H1 (cell line): ENCODE data around the gene RHD.
"Not testable (repeated sequence)": the region's sequence is repeated elsewhere in the genome, so short reads cannot be mapped to it uniquely, and the experiment has no call there.

Experiments used
- ASH2L ChIP-seq: fragments of 200-600, 300-600 bp; sonication (generic); IDR thresholded peaks from one replicate; pipeline ENCODE4 v1.7.1; 2017; ENCODE audit warnings: low read length
- CEBPB ChIP-seq: IDR thresholded peaks from 2 replicates; pipeline ENCODE4 v1.6.1; 2012; ENCODE audit warnings: low read depth, low read length
- EZH2 ChIP-seq: fragments of 200-600 bp; sonication (generic); IDR thresholded peaks from 2 replicates; pipeline ENCODE4 v1.7.1; 2012; ENCODE audit warnings: low read depth, mild to moderate bottlenecking, moderate library complexity, low read length, inconsistent platforms; ENCODE audit not compliant: severe bottlenecking
- RBBP5 ChIP-seq: IDR thresholded peaks from 2 replicates; pipeline ENCODE4 v1.7.1; 2012; ENCODE audit warnings: low read depth, mild to moderate bottlenecking, inconsistent platforms, low read length, moderate library complexity, borderline replicate concordance
- SAP30 ChIP-seq: fragments of 300-600 bp; sonication (generic); IDR thresholded peaks from 2 replicates; pipeline ENCODE4 v1.7.1; 2012; ENCODE audit warnings: low read length, moderate library complexity, mild to moderate bottlenecking, inconsistent platforms; ENCODE audit not compliant: insufficient read depth, insufficient replicate concordance
- SIN3A ChIP-seq, 2 experiments: IDR thresholded peaks in 1 of 2; conservative IDR thresholded peaks in 1 of 2; 2 replicates each; pipeline ENCODE4 v1.6.1; 2011 to 2012; ENCODE audit warnings: low read length in 2 of 2, improper control_type of control experiment in 1 of 2, low read depth in 1 of 2, mild to moderate bottlenecking in 1 of 2
- SP1 ChIP-seq: IDR thresholded peaks from 2 replicates; pipeline ENCODE4 v1.6.1; 2011; ENCODE audit warnings: low read depth, low read length
- TAF1 ChIP-seq: IDR thresholded peaks from 2 replicates; pipeline ENCODE4 v1.6.1; 2011; ENCODE audit warnings: mild to moderate bottlenecking, low read depth, low read length
- TF ChIP-seq, protein P1 (sequence below), 3 experiments: IDR thresholded peaks; 1 replicate in 2 of 3; 2 replicates in 1 of 3; pipeline versions ENCODE4 v1.5.1 to v1.6.1; 2011; ENCODE audit warnings: low read length in 3 of 3, mild to moderate bottlenecking in 3 of 3, inconsistent platforms in 2 of 3, low read depth in 1 of 3, moderate library complexity in 1 of 3; ENCODE audit not compliant: insufficient read depth in 1 of 3; ENCODE audit errors: control extremely low read depth in 1 of 3

DNA sequence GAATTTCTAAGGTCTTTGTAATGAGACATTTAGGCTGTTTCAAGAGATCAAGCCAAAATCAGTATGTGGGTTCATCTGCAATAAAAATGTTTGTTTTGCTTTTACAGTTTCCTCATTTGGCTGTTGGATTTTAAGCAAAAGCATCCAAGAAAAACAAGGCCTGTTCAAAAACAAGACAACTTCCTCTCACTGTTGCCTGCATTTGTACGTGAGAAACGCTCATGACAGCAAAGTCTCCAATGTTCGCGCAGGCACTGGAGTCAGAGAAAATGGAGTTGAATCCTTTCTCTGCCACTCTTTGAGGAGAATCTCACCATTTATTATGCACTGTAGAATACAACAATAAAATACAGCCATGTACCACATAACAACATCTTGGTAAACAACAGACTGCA, 56.5 kb downstream of the RHD start:
- TF ChIP-seq ASH2L; SIN3A (conservative IDR thresholded peaks at IDR 0.05 in 1 of 2, IDR thresholded peaks at IDR 0.05 in 1 of 2; ENCODE audit: low read depth in 1 of 2, low read length in 2 of 2); SP1; RBBP5; SAP30; TAF1; EZH2; CEBPB: not testable (repeated sequence)
- TF ChIP-seq, protein P1, sequence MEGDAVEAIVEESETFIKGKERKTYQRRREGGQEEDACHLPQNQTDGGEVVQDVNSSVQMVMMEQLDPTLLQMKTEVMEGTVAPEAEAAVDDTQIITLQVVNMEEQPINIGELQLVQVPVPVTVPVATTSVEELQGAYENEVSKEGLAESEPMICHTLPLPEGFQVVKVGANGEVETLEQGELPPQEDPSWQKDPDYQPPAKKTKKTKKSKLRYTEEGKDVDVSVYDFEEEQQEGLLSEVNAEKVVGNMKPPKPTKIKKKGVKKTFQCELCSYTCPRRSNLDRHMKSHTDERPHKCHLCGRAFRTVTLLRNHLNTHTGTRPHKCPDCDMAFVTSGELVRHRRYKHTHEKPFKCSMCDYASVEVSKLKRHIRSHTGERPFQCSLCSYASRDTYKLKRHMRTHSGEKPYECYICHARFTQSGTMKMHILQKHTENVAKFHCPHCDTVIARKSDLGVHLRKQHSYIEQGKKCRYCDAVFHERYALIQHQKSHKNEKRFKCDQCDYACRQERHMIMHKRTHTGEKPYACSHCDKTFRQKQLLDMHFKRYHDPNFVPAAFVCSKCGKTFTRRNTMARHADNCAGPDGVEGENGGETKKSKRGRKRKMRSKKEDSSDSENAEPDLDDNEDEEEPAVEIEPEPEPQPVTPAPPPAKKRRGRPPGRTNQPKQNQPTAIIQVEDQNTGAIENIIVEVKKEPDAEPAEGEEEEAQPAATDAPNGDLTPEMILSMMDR (IDR thresholded peaks at IDR 0.05; ENCODE audit: control extremely low read depth in 1 of 3, insufficient read depth in 1 of 3, low read depth in 1 of 3, low read length in 3 of 3), result not testable (repeated sequence)
